GM12873 (cell line): ENCODE measurements around the gene CEP126.

Experiments
- TF ChIP-seq, protein P1 (sequence below): IDR thresholded peaks from 2 replicates; pipeline ENCODE4 v1.5.1; 2012; ENCODE audit warnings: low read depth, mild to moderate bottlenecking, moderate library complexity, low read length, control low read depth; ENCODE audit not compliant: insufficient read depth; ENCODE audit errors: missing control alignments

Gene CEP126

GRCh38 chr11:101960231-101960630 lies 45.4 kb downstream of the CEP126 start:
- TF ChIP-seq, protein P1, sequence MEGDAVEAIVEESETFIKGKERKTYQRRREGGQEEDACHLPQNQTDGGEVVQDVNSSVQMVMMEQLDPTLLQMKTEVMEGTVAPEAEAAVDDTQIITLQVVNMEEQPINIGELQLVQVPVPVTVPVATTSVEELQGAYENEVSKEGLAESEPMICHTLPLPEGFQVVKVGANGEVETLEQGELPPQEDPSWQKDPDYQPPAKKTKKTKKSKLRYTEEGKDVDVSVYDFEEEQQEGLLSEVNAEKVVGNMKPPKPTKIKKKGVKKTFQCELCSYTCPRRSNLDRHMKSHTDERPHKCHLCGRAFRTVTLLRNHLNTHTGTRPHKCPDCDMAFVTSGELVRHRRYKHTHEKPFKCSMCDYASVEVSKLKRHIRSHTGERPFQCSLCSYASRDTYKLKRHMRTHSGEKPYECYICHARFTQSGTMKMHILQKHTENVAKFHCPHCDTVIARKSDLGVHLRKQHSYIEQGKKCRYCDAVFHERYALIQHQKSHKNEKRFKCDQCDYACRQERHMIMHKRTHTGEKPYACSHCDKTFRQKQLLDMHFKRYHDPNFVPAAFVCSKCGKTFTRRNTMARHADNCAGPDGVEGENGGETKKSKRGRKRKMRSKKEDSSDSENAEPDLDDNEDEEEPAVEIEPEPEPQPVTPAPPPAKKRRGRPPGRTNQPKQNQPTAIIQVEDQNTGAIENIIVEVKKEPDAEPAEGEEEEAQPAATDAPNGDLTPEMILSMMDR = no peak

DNA sequence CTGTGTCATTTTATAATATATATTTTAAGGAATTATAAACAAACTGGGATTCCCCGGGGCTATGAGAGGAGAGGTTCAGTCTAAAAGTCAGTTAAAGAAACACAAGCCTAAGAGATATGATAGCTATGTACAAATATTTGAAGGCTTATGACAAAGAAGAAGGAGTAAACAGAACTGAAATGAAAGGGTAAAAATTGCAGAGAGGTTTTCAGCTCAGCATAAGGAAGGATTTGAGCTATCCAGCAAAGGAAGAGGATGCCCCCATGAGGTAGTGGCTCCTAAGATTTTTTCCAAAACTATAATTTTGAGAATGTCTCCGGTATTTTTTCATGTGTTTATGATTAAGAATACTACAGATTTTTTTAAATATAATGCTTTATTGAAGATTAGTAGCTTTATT lies 59.4 kb downstream of the CEP126 start:
- TF ChIP-seq, protein P1 = no peak

- TF ChIP-seq, protein P1 = no peak
Observed at GRCh38 chr11:101974771-101975170, 60.0 kb downstream of the CEP126 start.

GRCh38 chr11:101975734-101976133 lies 60.9 kb downstream of the CEP126 start:
- TF ChIP-seq, protein P1 = no peak

- TF ChIP-seq, protein P1 = no peak
Observed at GRCh38 chr11:101987370-101987769, 72.6 kb downstream of the CEP126 start.

DNA sequence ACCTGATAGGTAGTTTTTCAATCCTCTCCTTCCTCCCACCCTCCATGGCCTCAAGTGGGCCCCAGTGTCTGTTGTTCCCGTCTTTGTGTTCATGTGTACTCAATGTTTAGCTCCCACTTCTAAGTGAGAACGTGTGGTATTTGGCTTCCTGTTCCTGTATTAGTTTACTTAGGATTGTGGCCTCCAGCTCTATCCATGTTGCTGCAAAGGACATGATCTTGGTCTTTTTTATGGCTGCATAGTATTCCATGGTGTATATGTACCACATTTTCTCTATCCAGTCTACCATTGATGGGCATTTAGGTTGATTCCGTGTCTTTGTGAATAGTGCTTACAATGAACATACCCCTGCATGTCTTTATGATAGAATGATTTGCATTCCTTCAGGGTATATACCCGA lies 78.4 kb downstream of the CEP126 start:
- TF ChIP-seq, protein P1 = no peak

GRCh38 chr11:101996111-101996510 lies 81.3 kb downstream of the CEP126 start:
- TF ChIP-seq, protein P1 = no peak
